ENCODE measurements around the gene HERC6.

DNA sequence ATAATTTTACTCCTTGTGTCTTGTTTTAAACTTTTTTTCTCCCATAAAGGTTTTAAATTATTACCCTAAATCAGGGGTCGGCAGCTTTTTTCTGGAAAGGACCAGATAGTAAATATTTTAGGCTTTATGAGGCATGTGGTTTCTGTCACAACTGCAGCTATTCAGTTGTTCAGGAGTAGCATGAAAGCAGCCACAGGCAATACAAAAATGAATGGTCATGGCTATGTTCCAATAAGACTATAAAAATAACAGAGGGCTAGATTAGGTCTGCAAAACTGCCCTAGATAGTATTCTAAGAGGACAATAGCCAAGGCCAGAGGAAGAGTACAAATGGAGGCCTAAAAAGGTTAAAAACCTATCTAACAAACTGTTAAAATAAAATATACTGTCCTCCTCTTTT is 102.9 kb downstream of the HERC6 start:
- TF ChIP-seq, protein P1, sequence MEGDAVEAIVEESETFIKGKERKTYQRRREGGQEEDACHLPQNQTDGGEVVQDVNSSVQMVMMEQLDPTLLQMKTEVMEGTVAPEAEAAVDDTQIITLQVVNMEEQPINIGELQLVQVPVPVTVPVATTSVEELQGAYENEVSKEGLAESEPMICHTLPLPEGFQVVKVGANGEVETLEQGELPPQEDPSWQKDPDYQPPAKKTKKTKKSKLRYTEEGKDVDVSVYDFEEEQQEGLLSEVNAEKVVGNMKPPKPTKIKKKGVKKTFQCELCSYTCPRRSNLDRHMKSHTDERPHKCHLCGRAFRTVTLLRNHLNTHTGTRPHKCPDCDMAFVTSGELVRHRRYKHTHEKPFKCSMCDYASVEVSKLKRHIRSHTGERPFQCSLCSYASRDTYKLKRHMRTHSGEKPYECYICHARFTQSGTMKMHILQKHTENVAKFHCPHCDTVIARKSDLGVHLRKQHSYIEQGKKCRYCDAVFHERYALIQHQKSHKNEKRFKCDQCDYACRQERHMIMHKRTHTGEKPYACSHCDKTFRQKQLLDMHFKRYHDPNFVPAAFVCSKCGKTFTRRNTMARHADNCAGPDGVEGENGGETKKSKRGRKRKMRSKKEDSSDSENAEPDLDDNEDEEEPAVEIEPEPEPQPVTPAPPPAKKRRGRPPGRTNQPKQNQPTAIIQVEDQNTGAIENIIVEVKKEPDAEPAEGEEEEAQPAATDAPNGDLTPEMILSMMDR (IDR thresholded peaks at IDR 0.05; ENCODE audit: insufficient read depth, low read length, poor library complexity, severe bottlenecking), result no peak
- TF ChIP-seq EZH2phosphoT487 (conservative IDR thresholded peaks at IDR 0.05; ENCODE audit: low read length), result no peak
